B cell (primary cell): ENCODE measurements around the gene ZNF438. TPM values are rescaled to one million over a fixed set of nuclear protein-coding genes. Genes with fewer than 3 reads are reported as not detected.

Experiments used
- ATAC-seq: fragments of 200-7000 bp; cut with Tn5 transposase; one replicate; pipeline ENCODE4 v1.10.0; 2021; ENCODE audit warnings: low read depth, mild to moderate bottlenecking, moderate number of reproducible peaks, moderate library complexity
- CTCF ChIA-PET: fragments of 350-600 bp; sonication (Branson Sonifier 250); formaldehyde crosslinking; loops from one replicate; lab custom pipeline; 2021; ENCODE audit warnings: antibody characterized with exemption, inconsistent platforms; lab: Charles Lee
- POLR2A ChIA-PET: fragments of 350-600 bp; sonication (Branson Sonifier 250); formaldehyde crosslinking; loops from one replicate; lab custom pipeline; 2021; ENCODE audit warnings: antibody characterized with exemption; lab: Charles Lee
- DNase-seq: peaks from one replicate; pipeline ENCODE4 v3.0.0; 2013
- H2AFZ ChIP-seq: 2 replicates; pipeline ENCODE4 v1.6.1; 2012; ENCODE audit warnings: mild to moderate bottlenecking, low read depth, low read length; ENCODE audit not compliant: insufficient read depth, poor library complexity, severe bottlenecking
- H3K27ac ChIP-seq, 2 donors: 1 replicate in 1 of 2; 2 replicates in 1 of 2; pipeline ENCODE4 v1.5.1; 2012 to 2013; ENCODE audit warnings: low read length in 2 of 2, mild to moderate bottlenecking in 2 of 2, moderate library complexity in 1 of 2
- H3K27me3 ChIP-seq, 4 experiments: fragments of 200-600 bp in 1 of 4; sonication (generic) in 1 of 4; replicated peaks in 1 of 4; 1 replicate in 2 of 4; 2 replicates in 2 of 4; pipeline versions ENCODE4 v1.6.1 to v1.7.0; 2013 to 2016; ENCODE audit warnings: low read length in 3 of 4, mild to moderate bottlenecking in 2 of 4, mixed read lengths in 1 of 4, moderate library complexity in 1 of 4; ENCODE audit not compliant: insufficient read depth in 4 of 4, control insufficient read depth in 3 of 4; ENCODE audit errors: control extremely low read depth in 1 of 4
- H3K36me3 ChIP-seq, 2 experiments: replicated peaks in 1 of 2; 1 replicate in 1 of 2; 2 replicates in 1 of 2; pipeline versions ENCODE4 v1.6.1 to v1.7.1; 2013; ENCODE audit warnings: low read length in 1 of 2; ENCODE audit not compliant: insufficient read depth in 2 of 2, control insufficient read depth in 1 of 2; ENCODE audit errors: control extremely low read depth in 1 of 2, extremely low read depth in 1 of 2
- H3K4me1 ChIP-seq, 2 donors: fragments of 200-600 bp in 1 of 2; sonication (generic) in 1 of 2; 1 replicate in 1 of 2; 2 replicates in 1 of 2; pipeline versions ENCODE4 v1.5.1 to v1.6.1; 2013 to 2017; ENCODE audit warnings: low read length in 2 of 2; ENCODE audit not compliant: control insufficient read depth in 2 of 2, insufficient read depth in 2 of 2
- H3K4me2 ChIP-seq: replicated peaks from 2 replicates; pipeline ENCODE3; 2012; ENCODE audit warnings: mild to moderate bottlenecking, low read depth, low read length; ENCODE audit not compliant: poor library complexity, severe bottlenecking
- H3K4me3 ChIP-seq, 5 experiments: fragments of 200-600 bp in 1 of 5; sonication (generic) in 1 of 5; 1 replicate in 3 of 5; 2 replicates in 2 of 5; pipeline versions ENCODE4 v1.5.1 to v1.7.0; 2011 to 2016; ENCODE audit warnings: low read length in 4 of 5, mild to moderate bottlenecking in 4 of 5, low read depth in 2 of 5, control low read depth in 1 of 5, moderate library complexity in 1 of 5; ENCODE audit not compliant: insufficient read depth in 1 of 5; ENCODE audit errors: control extremely low read depth in 1 of 5, extremely low read depth in 1 of 5
- H3K79me2 ChIP-seq: fragments of 200-600 bp; sonication (generic); one replicate; pipeline ENCODE4 v1.6.0; 2016; ENCODE audit warnings: low read length; ENCODE audit not compliant: control insufficient read depth, insufficient read depth
- H3K9ac ChIP-seq: fragments of 200-600 bp; sonication (generic); 2 replicates; pipeline ENCODE4 v1.6.1; 2017; ENCODE audit warnings: mild to moderate bottlenecking, low read length, moderate library complexity
- H3K9me3 ChIP-seq, 3 donors: one replicate each; pipeline versions ENCODE4 v1.6.1 to v1.7.1; 2013; ENCODE audit warnings: low read length in 2 of 3; ENCODE audit not compliant: control insufficient read depth in 2 of 3, insufficient read depth in 1 of 3; ENCODE audit errors: control extremely low read depth in 1 of 3
- H4K20me1 ChIP-seq: 2 replicates; pipeline ENCODE4 v1.6.0; 2012; ENCODE audit warnings: mild to moderate bottlenecking, low read length; ENCODE audit not compliant: insufficient read depth, control insufficient read depth, poor library complexity, severe bottlenecking
- H3K27ac Mint-ChIP-seq: one replicate; pipeline ENCODE4 v1.8.0; 2021; ENCODE audit warnings: mixed read lengths
- H3K27me3 Mint-ChIP-seq: one replicate; pipeline ENCODE4 v1.8.0; 2021; ENCODE audit warnings: mixed read lengths
- H3K4me1 Mint-ChIP-seq: one replicate; pipeline ENCODE4 v1.8.0; 2021; ENCODE audit warnings: mixed read lengths
- H3K4me3 Mint-ChIP-seq: one replicate; pipeline ENCODE4 v1.8.0; 2021; ENCODE audit warnings: mixed read lengths
- H3K9me3 Mint-ChIP-seq: one replicate; pipeline ENCODE4 v1.8.0; 2022; ENCODE audit warnings: mixed read lengths; ENCODE audit not compliant: insufficient read depth
- EZH2 ChIP-seq: IDR thresholded peaks from 2 replicates; pipeline ENCODE4 v1.6.1; 2012; ENCODE audit warnings: borderline replicate concordance, low read depth, mild to moderate bottlenecking, moderate library complexity, low read length; ENCODE audit not compliant: insufficient read depth, poor library complexity, severe bottlenecking
- WGBS: methylation state at CpG from one replicate; pipeline ENCODE4 v1.1.5; 2013; ENCODE audit warnings: missing lambda C conversion rate; ENCODE audit not compliant: insufficient coverage; 5-methylcytosine and 5-hydroxymethylcytosine counted together
- intact Hi-C: fragments of 100-400 bp; cut with micrococcal nuclease; formaldehyde crosslinking; loops from one replicate; pipeline ENCODE4 v1.10.0; 2022
- polyA plus RNA-seq: library from polyadenylated mRNA; depleted of rRNA; stranded (reverse); fragments of >200 nt; gene quantifications from 2 replicates; pipeline ENCODE4 v1.2.3, GENCODE V29; 2012
- total RNA-seq, 2 donors: library from RNA; stranded (reverse); fragments of 120-200 nt in 1 of 2; gene quantifications; 1 replicate in 1 of 2; 2 replicates in 1 of 2; pipeline versions ENCODE4 v1.2.3 to v1.2.4, GENCODE V29; 2013 to 2022
- TF ChIP-seq, protein P1 (sequence below): fragments of 200-600 bp; IDR thresholded peaks from one replicate; pipeline ENCODE4 v1.8.0; 2022; ENCODE audit warnings: antibody characterized with exemption, mild to moderate bottlenecking

The ZNF438 gene
- total and polyA plus RNA-seq, 2 donors (not counting 1 experiment from before 2014, with no cell fraction given), result 2.0 to 3.7 TPM

- no CpG with 5 or more reads among the region's 10 CpGs for WGBS
- H3K27me3 Mint-ChIP-seq, result peaks cover 7% of the 10 kb centered on the region
Measured at GRCh38 chr10:30820261-30820991, 211.2 kb downstream of the ZNF438 start.

More at GRCh38 chr10:30820261-30820991, 211.2 kb downstream of the ZNF438 start:
- ChIA-PET POLR2A (no interaction called here), CTCF (no interaction called here)
- intact Hi-C loops, result no loop called here
- H3K27ac ChIP-seq, result no peak overlapping the region
- ATAC-seq (no peak), DNase-seq (no peak)
- H3K4me3 ChIP-seq, result no peak overlapping the region
- Mint-ChIP-seq H3K27ac (no peak overlapping the region), H3K9me3 (no peaks in the 10 kb centered on the region), H3K4me1 (no peaks in the 10 kb centered on the region), H3K4me3 (no peak overlapping the region)
- no peak for TF ChIP-seq EZH2
- TF ChIP-seq, protein P1, sequence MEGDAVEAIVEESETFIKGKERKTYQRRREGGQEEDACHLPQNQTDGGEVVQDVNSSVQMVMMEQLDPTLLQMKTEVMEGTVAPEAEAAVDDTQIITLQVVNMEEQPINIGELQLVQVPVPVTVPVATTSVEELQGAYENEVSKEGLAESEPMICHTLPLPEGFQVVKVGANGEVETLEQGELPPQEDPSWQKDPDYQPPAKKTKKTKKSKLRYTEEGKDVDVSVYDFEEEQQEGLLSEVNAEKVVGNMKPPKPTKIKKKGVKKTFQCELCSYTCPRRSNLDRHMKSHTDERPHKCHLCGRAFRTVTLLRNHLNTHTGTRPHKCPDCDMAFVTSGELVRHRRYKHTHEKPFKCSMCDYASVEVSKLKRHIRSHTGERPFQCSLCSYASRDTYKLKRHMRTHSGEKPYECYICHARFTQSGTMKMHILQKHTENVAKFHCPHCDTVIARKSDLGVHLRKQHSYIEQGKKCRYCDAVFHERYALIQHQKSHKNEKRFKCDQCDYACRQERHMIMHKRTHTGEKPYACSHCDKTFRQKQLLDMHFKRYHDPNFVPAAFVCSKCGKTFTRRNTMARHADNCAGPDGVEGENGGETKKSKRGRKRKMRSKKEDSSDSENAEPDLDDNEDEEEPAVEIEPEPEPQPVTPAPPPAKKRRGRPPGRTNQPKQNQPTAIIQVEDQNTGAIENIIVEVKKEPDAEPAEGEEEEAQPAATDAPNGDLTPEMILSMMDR, result no peak
- no peaks in the 10 kb centered on the region for H3K27me3 ChIP-seq
- H3K4me2 ChIP-seq, result no peak overlapping the region
- no peaks in the 10 kb centered on the region for H3K4me1 ChIP-seq
- H2AFZ ChIP-seq, result no peak overlapping the region
- peaks cover 0 to 4% (median 0%) of the 10 kb centered on the region in 3 donors for H3K9me3 ChIP-seq
- no peaks in the 10 kb centered on the region for H3K36me3 ChIP-seq
- no peaks in the 10 kb centered on the region for H4K20me1 ChIP-seq
- H3K9ac ChIP-seq, result no peak overlapping the region
- H3K79me2 ChIP-seq, result no peaks in the 10 kb centered on the region
